Measurements from ENCODE around the gene CACNA1G.

DNA sequence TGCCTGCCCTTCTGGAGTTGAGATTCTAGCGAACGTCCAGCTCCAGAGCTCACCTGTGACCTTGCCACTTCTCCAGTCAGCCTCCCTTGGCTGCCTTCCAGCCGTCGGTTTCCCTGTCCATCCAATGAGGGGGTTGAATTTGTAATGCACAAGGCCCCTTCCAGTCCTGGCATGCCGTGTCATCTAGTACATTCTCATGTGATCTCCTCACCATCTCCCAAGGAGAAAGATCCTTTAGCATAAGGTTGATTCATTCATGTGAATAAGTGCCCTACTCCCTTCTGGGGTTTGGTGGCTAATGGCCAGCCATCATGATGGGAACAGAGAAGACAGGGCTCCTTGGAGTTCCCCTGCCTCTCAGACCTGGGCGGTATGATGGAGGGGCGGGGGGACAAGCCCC is 55.3 kb downstream of the CACNA1G start:
- TF ChIP-seq, protein P1, sequence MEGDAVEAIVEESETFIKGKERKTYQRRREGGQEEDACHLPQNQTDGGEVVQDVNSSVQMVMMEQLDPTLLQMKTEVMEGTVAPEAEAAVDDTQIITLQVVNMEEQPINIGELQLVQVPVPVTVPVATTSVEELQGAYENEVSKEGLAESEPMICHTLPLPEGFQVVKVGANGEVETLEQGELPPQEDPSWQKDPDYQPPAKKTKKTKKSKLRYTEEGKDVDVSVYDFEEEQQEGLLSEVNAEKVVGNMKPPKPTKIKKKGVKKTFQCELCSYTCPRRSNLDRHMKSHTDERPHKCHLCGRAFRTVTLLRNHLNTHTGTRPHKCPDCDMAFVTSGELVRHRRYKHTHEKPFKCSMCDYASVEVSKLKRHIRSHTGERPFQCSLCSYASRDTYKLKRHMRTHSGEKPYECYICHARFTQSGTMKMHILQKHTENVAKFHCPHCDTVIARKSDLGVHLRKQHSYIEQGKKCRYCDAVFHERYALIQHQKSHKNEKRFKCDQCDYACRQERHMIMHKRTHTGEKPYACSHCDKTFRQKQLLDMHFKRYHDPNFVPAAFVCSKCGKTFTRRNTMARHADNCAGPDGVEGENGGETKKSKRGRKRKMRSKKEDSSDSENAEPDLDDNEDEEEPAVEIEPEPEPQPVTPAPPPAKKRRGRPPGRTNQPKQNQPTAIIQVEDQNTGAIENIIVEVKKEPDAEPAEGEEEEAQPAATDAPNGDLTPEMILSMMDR (optimal IDR thresholded peaks at IDR 0.05 in 1 of 3, IDR thresholded peaks at IDR 0.05 in 1 of 3, conservative IDR thresholded peaks at IDR 0.05 in 1 of 3; ENCODE audit: extremely low read depth in 1 of 3, insufficient read depth in 2 of 3, low read length in 3 of 3): no peak
- TF ChIP-seq EZH2 (IDR thresholded peaks at IDR 0.05; ENCODE audit: low read length): no peak
